HUES64 (cell line): ENCODE results near the gene VSIG10L.

ENCODE experiments used
- H3K27ac ChIP-seq: 2 replicates; pipeline ENCODE4 v1.7.0; 2013; ENCODE audit warnings: low read depth, low read length, inconsistent platforms
- H3K27me3 ChIP-seq: 2 replicates; pipeline ENCODE4 v1.6.1; 2013; ENCODE audit warnings: mild to moderate bottlenecking, low read length; ENCODE audit not compliant: insufficient read depth
- H3K36me3 ChIP-seq: 2 replicates; pipeline ENCODE4 v1.6.1; 2013; ENCODE audit warnings: mild to moderate bottlenecking, low read length; ENCODE audit not compliant: insufficient read depth
- H3K4me1 ChIP-seq: 2 replicates; pipeline ENCODE4 v1.6.1; 2013; ENCODE audit warnings: mild to moderate bottlenecking, low read length, moderate library complexity; ENCODE audit not compliant: insufficient read depth
- H3K4me3 ChIP-seq: 2 replicates; pipeline ENCODE4 v1.5.1; 2013; ENCODE audit warnings: mild to moderate bottlenecking, low read length, moderate library complexity
- H3K9ac ChIP-seq: 2 replicates; pipeline ENCODE4 v1.6.1; 2013; ENCODE audit warnings: mild to moderate bottlenecking, low read depth, low read length
- H3K9me3 ChIP-seq: 2 replicates; pipeline ENCODE4 v1.6.1; 2013; ENCODE audit warnings: low read depth, low read length; ENCODE audit not compliant: insufficient read depth
- WGBS: fragments of 150-250, 120-280 bp; methylation state at CpG from one replicate; pipeline ENCODE4 v1.1.7; 2013; ENCODE audit warnings: missing lambda C conversion rate; 5-methylcytosine and 5-hydroxymethylcytosine counted together

The VSIG10L gene

DNA sequence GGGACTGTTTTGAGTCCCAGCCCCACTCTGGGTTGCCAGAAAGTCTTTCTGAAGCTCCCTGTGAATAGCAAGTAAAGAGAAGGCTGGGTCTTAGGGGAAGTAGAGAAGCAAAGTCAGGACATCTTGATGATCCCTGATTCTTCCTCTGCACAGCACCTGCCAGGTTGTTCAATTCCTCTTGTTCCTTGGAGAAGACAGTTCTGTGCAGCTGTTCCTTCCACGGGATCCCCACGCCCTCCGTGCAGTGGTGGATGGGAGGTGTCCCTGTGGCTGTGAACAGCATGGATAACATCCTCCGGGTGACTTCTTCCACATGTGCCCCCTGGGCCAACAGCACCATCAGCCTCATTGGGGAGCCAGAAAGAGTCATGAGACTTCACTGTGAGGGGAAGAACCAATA is 59.6 kb downstream of the VSIG10L start:
- Histone ChIP-seq H3K4me3 (no peak overlapping the region), H3K27ac (no peak overlapping the region), H3K4me1 (no peaks in the 10 kb centered on the region), H3K36me3 (no peaks in the 10 kb centered on the region), H3K27me3 (no peaks in the 10 kb centered on the region), H3K9me3 (peaks cover 9% of the 10 kb centered on the region; the same call in 1 of the 2 replicates), H3K9ac (no peak overlapping the region)
- 91% methylated on average over 4 of the region's 4 CpGs for WGBS
